HG03108 (cell line): Measurements from ENCODE around the gene SPIRE1.
"Not testable (repeated sequence)": the region's sequence is repeated elsewhere in the genome, so short reads cannot be mapped to it uniquely, and the experiment has no call there.

Experiments
- ATAC-seq: cut with Tn5 transposase; IDR thresholded peaks from one replicate; pipeline ENCODE4 v1.9.1; 2021; ENCODE audit warnings: moderate library complexity; ENCODE audit not compliant: unreplicated experiment

SPIRE1 gene

DNA sequence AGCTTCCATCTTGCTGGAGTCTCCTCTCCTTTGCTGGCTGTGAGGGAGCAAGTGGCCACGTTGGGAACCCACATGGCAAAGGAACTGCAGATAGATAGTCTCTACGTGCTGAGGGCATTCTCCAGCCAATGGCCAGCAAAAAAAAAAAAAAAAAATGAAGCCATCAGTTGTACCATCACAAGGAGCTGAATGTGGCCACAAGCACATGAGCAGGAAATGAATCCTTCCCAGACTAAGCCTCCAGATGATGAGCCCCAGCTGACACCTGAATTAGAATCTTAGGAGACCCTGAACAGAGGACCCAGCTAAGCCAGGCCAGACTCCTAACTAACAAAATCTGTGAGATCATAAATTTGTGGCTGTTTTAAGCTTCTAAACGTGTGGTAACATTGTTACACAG is 57.9 kb downstream of the SPIRE1 start:
- no peak for ATAC-seq

DNA sequence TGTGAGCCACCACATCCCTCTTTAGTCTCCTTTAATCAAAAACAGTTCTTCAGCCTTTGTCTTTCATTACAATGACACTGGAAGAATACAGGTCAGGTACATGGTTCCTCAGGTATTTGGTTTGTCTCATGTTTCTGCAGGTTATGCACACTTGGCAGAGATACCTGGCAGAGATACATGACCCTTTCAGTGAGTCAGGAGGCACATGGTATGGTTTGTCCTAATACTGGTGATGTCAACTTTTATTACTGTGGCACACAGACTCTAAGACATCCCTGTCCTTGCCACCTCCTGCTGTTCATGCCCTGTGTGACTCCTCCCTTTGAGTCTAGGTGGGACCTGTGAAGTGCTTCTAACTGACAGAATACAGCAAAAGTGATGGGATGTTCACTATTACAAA is 58.4 kb downstream of the SPIRE1 start:
- ATAC-seq: no peak

DNA sequence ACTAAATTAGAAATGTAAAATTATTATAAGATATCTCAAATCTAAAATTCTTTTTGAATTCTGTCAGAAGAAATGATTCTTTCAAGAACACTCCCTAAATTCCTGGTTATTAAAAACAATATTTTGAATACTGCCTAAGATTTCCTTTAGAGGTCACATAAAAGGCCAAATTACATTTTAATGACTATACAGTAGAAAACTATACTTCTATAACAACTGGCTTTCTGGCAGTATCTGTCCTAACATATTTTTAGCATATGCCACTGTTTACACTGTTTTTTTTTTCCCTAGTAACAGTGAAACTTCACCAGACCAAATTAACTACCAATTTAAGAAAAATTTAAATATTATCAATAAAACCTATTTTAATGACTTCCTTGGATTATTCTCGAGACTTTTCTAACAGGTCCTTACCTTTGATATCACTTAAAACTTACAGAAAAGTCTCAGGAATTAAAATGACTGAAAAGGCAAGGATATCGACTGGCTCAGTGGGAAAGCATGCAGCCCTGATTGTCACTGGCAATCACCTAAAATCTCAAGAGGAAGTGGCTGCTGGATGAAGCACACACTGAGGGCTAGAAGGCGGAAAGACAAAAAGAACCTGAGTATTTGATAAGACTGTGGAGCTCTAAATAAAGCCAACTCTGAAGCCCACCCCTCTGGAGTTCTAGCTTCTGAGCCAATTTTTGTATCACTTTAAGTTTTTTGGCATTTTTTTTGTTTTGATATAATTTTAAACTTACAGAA is 59.6 kb downstream of the SPIRE1 start:
- no peak for ATAC-seq

DNA sequence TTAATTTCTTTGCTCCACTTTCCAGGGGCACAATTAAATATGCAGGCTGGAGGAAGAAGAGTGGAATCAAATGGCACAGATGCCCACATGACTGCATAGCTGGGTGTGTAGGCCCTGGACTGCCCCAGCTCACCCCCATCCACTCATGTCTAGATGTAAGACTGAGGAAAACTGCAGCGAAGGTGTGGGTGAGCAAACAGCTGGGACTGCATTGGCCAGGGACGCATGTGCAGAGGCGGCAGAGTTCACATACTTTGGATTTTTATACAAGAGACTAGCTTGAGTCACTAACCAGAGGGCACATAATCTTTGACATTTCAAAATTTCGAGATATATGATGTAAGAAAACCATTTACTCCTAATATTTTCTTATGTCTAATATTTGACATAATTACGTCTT is 60.1 kb downstream of the SPIRE1 start:
- ATAC-seq: no peak

DNA sequence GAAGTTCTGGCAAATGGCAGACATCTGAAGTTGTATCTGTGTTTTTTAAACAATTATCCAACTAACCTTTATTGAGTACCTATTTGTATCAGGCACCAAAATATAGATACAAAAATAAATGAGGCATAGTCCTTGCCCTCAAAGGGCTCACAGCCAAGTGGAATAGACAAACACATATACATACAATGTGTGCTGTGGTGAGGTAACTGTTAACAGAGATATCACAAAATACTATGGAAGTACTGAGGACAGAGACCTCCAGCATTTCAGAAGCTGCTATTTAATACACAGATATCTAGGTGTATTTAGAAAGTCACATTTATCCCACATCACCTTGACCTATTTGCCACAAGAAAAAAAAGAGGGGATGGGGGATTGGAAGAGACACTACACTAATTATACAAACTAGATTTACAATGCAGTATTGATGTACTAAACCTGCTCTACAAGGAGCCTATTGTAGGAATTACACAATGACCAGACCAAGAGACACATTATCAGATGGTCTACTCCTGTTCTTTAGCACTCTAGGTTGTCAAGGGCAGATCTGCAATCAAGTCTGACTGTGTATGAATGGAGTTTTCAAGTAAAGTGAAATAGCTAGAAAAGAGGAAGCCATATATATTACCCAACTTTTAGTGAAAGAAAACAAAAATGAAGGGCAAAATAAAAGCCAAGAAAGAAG is 62.2 kb downstream of the SPIRE1 start:
- no peak for ATAC-seq

- ATAC-seq: no peak
Measured at GRCh38 chr18:12593866-12594265, 64.0 kb downstream of the SPIRE1 start.

GRCh38 chr18:12592597-12593127 is 65.2 kb downstream of the SPIRE1 start:
- no peak for ATAC-seq

GRCh38 chr18:12589448-12589847 is 68.5 kb downstream of the SPIRE1 start:
- no peak for ATAC-seq

DNA sequence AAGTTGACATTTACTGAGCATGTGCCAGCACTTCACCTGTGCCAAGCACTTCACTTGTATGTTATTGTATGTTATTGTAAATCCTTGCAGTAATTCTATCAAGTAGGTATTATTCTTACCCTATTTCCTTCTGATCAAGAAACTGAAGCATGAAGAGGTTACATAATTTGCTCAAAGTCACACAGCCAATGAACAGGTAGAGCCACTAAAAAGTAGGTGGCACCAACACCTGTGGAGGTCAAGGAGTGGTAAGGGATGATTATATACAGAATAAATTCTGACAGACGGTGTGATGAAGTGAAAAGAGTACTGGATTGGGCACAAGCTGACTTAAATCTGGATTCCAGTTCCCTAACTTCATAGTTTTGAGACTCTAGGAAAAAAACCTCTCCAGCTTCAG is 71.0 kb downstream of the SPIRE1 start:
- no peak for ATAC-seq

- ATAC-seq: no peak
Measured at GRCh38 chr18:12585218-12585617, 72.7 kb downstream of the SPIRE1 start.

DNA sequence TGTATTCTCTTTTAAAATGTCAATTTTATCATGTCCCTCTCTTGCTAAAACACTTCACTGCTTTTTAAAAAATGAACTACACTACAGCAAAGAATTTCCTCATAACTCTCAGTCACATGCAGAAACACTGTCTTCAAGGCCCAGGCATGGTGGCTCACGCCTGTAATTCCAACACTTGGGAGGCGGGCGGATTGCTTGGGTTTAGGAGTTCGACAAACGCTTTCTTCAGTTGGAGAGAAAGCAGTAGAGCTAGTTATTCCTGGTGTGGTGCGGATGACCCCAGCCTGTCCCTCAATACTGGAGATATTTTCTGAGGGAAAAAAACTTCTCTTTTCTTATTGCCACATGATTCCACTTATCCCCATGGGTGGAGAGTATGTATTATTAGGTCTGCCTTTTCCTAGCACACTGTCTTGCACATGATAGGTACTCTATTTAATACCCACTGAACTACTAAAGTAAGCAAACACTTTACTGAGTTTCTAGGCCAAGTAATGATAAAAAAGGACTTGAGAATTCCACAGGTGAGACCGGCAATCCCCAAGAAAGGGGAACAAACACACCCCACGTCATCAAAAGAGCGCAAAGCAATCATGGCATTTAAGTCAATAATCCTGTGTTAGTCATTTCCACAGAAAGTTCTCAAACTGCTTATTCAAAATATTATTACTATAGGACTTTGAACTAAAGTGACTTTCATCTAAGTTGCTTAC is 77.1 kb downstream of the SPIRE1 start:
- ATAC-seq: no peak

GRCh38 chr18:12579775-12580174 is 78.1 kb downstream of the SPIRE1 start:
- no peak for ATAC-seq

- no peak for ATAC-seq
Measured at GRCh38 chr18:12577848-12578247, 80.1 kb downstream of the SPIRE1 start.

- no peak for ATAC-seq
Measured at GRCh38 chr18:12574494-12575185, 83.3 kb downstream of the SPIRE1 start.

DNA sequence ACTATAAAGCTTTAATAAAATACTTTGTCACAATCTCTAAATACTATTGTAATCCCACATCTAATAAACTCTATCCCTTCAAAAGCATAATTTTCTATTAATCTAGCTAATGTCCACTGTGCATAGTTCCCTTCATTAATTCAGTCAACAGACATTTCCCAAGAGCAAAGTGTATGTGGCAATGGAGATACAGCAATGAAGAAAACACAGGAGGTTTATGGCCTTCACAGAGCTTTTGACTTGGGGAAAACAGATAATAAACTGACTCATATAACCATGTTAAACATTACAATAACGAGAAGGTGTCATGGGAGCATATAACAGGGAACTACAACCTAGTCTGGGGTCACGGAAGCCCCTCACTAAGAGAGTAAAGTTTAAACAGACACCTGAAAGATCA is 86.3 kb downstream of the SPIRE1 start:
- no peak for ATAC-seq

- no peak for ATAC-seq
Measured at GRCh38 chr18:12569791-12570190, 88.1 kb downstream of the SPIRE1 start.

DNA sequence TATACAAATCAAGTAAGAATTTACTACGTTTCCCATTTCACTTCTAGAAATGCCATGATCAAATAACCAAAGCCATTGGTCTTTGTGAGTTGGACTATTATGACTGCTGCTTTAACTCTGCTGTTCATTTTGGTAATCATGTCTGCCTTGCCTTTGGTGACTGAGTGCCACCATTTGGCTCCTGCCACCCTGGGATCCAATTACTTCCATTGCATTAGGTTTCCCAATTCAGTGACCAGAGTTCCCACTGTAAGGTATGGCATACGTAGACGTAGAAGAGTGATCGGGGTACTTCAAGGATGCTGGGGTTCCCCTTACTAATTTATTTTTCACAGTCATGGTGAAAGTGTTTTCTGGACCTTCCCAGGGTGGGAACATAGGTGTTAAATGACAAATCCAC is 90.1 kb downstream of the SPIRE1 start:
- ATAC-seq: no peak

DNA sequence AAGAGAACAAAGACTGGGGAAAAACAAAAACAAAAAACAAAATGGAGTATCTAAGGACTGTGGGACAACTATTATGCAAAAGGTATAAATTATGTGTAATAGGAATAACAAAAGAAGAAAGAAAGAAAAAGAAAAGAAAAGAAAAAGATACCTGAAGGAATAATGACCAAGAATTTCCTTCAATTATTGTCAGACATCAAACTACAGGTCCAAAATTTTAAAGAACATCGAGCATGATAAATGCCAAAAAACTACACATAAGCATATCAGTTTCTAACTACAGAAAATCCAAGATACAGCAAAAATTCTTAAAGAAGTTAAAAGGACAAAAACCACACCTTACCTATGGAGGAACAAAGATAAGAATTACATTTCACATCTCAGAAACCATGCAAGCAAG is 93.0 kb downstream of the SPIRE1 start:
- no peak for ATAC-seq

GRCh38 chr18:12564378-12564777 is 93.5 kb downstream of the SPIRE1 start:
- ATAC-seq: no peak

- not testable (repeated sequence) for ATAC-seq
Measured at GRCh38 chr18:12560600-12560999, 97.3 kb downstream of the SPIRE1 start.

- no peak for ATAC-seq
Measured at GRCh38 chr18:12559319-12559718, 98.6 kb downstream of the SPIRE1 start.
